DMS53 treated with DMSO at 0.1 percent for 48 hours (cell line): ENCODE measurements around the gene POU2AF2.
A peak's percentile ranks its signal among the peaks of the same experiment; 100 is the strongest.
"Not testable (repeated sequence)": the region's sequence is repeated elsewhere in the genome, so short reads cannot be mapped to it uniquely, and the experiment has no call there.

Source experiments
- DNase-seq: peaks from one replicate; lab custom pipeline; 2025; ENCODE audit not compliant: unreplicated experiment; lab: John Stamatoyannopoulos, UW

Gene POU2AF2

GRCh38 chr11:111253630-111254029 lies 8.1 kb downstream of the POU2AF2 start:
- no peak for DNase-seq

DNA sequence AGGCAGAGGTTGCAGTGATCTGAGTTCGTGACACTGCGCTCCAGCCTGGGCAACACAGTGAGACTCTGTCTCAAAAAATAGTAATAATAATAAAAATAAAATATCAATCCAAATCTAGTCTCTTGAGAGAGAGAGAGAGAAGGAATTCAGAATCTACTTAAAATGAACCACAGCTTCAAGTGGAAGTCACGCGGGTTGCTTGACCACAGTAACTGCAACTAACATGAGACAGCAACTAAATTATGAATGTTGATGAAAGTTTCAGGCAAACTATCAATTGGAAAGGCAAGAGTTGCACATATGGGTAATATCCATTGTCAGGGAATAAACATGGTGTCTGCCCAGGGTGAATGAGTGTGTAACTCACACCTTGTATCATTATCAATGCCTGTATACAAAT lies 12.5 kb downstream of the POU2AF2 start:
- DNase-seq = no peak

DNA sequence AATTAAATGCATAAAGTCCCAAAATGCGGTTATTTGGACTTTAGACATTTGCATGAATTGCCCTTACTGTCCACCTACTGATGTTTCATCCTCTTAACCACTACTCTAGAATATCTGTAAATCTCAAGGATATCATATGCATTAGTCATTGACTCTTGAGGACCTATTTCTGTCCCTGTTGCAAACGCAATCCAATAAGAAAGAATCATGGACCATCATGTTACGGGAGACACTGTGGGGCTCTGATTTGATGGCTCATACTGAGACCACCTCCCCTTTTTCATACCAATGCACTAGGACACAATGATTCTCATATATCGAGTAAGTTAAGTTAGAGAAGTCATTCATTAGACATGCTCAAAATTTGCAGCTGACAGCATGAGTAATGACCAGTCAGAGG lies 14.4 kb downstream of the POU2AF2 start:
- no peak for DNase-seq

DNA sequence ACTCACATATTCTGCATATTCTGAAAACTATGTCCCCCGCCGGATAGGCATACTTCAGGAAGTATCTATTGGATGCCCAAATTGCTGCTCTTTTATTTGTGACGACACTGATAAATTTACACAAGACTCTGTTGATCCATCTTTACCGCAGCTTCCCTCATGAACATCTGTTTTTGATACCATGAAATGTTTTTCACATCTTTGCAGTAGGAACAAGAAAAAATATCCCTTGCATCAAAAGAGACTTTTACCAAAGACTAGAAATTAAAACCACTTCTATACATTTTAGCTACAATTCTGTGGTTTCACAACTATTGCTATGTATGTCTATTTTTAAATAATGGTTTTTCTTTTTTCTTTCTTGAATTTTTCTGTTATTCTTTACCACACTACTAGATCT lies 15.3 kb downstream of the POU2AF2 start:
- no peak for DNase-seq

GRCh38 chr11:111264646-111265045 lies 19.1 kb downstream of the POU2AF2 start:
- no peak for DNase-seq

GRCh38 chr11:111265421-111265820 lies 19.9 kb downstream of the POU2AF2 start:
- no peak for DNase-seq

GRCh38 chr11:111268303-111268702 lies 22.8 kb downstream of the POU2AF2 start:
- not testable (repeated sequence) for DNase-seq

DNA sequence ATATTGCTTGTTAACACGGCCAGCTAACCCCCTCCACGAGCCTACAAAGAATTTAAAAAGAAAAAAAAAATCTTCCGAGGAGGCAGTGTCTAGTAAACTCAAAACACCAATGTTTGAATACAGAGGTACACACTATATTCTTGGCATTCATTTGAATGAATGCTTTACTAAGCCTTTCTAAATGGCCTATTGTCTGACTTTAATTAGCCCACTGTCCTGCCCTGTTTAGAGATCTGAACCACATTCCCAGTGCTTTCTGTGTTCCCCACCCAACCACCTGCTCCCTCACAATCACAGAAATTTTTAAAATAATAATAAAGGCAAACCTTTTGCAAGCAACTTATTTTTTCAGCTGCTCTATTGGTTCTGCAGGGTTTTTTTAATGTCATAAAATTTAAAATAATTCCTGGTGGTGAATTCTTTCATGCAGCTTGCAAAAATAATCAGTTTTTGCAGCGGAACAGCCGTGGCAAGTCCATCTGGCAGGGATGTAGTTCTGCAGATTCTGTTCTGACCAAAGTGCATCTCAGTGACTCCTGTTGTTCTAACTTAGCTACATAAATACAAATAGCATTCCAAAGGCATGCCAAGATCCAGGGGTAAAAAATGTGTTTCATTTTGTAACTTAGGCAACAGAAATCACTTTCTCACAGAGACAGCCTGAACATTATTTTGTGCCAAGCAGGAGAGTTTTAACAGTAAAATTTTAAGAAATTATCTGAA lies 23.8 kb downstream of the POU2AF2 start:
- DNase-seq = no peak

GRCh38 chr11:111272420-111272819 lies 26.9 kb downstream of the POU2AF2 start:
- DNase-seq = no peak

DNA sequence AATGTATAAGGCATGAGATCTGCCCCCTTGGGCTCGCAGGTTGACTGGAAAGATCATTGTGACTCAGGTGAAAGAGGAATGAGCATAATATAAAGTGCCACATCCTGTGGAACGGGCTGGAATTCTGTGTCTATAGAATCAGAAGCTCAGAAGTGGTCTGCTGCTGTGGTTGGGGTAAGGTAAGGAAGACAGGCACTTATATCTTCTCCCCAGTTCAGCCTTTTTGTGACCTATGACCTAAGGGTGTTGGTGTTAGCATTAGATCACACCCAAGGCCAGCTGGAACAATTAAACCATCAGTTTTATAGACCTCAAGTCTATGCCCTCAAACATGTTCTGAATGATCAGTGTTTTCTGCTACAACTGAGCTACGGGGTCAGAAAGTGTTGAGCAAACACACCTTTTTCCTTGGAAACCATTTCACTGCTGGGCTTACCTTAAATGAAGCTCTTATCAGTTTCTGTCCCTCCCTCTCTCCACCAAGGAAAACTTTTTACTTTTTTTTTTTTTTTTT lies 37.1 kb downstream of the POU2AF2 start:
- DNase-seq = no peak

DNA sequence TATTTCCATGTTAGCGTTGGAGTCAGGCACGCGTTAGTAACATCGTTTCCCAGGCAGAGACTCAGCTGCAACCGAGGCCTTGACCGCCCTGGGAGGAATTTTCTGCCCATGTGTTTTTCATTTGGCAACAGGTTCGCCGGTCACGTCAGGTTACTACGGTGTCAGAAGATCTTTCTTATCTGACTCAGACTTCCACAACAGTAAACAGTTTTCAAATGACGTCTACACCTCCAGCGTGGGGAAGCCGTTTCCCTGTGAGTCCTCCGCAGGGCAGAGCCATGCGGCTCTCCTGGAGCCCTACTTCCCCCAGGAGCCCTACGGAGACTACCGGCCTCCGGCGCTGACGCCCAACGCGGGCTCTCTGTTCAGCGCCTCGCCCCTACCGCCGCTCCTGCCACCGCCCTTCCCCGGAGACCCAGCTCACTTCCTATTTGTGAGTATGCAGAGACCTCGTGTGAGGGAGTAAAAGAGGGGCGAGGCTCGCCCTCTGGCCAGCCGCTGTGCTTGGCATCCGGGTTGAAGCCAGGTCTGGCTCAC lies 38.5 kb downstream of the POU2AF2 start:
- DNase-seq = peak; percentile 65

GRCh38 chr11:111285189-111286091 lies 39.9 kb downstream of the POU2AF2 start:
- no peak for DNase-seq

DNA sequence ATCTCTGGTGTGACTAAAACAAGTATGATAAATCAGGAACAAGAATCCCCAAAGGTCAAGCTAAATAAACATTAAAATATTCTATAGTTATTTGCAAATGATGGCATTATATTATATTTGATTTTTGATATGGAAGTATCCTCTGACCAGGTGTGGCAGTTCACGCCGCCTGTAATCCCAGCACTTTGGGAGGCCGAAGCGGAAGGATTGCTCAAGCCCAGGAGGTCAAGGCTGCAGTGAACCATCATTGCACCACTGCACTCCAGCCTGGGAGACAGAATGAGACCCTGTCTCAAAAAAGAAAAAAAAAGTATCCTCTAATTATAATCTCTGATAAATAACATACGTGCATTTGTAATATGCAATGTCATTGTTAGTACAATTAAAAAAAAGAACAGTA lies 46.2 kb downstream of the POU2AF2 start:
- no peak for DNase-seq

- not testable (repeated sequence) for DNase-seq
Observed at GRCh38 chr11:111292408-111292807, 46.9 kb downstream of the POU2AF2 start.

DNA sequence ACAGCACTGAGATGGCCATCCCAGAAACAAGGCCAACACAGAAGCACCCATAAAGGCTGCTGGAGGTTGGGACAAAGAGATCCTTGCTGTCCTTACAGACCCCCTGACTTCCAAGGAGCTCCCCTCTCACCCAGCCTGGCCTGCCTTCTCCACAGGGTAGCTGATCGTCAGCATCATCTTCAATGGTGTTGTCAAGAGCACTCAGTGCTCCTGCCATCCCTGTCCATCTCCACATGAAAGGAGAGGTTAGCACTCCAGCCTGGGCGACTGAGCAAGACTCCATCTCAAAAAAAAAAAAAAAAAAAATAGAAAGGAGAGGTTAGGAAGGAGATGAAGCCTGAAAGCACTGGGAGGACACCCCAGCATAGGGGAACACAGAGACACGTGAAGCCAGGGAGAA lies 50.7 kb downstream of the POU2AF2 start:
- DNase-seq = no peak

GRCh38 chr11:111297696-111298095 lies 52.2 kb downstream of the POU2AF2 start:
- no peak for DNase-seq

DNA sequence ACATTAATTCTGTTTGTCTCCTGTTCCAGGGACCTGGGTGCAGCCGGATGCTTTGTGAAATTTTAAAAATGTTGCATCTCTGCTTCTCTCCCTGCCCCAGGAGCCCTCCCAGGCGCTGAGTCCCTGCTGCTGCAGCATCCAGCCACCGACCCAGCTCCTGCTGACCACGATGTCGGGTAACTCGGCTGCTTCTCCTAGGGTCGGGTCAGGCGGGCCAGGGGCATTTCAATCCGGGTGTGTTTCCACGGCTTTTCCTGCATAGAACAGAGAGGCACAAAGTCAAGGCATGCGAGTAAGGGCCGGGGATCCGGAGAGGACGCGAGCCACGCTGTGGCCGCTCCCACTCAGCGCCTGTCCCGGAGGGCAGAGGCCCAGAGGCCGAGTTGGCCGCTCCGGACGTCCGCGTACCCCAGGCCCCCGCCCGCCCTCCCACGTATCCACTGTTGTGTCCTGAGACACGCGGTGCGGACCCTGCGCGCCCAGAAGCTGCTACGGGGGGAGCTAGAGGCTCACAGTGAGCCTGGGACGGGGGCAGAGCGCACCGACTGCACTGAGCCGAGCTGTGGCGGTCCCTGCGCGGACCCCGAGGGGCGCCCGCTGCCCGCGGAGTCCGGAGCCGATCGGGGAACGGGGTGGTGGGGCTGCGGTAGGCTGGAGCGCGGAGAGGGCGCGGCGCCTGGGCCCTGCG lies 53.0 kb downstream of the POU2AF2 start, which contains the start of gene POU2AF3:
Gene POU2AF3 (plus strand): TSS at position 134 of the 688 bp plus-strand sequence. CDS start 36 bp downstream, at position 170.
- DNase-seq = no peak

GRCh38 chr11:111299101-111300026 lies 53.8 kb downstream of the POU2AF2 start:
- DNase-seq = no peak

GRCh38 chr11:111300569-111300968 lies 55.0 kb downstream of the POU2AF2 start:
- no peak for DNase-seq
